Retina (tissue), 1 donor: Measurements from ENCODE around the gene ARRB2.
"Not testable (repeated sequence)": the region's sequence is repeated elsewhere in the genome, so short reads cannot be mapped to it uniquely, and the experiment has no call there.

Experiments used
- DNase-seq: peaks from one replicate; pipeline ENCODE4 v3.0.0-alpha.2; 2016

The ARRB2 gene

DNA sequence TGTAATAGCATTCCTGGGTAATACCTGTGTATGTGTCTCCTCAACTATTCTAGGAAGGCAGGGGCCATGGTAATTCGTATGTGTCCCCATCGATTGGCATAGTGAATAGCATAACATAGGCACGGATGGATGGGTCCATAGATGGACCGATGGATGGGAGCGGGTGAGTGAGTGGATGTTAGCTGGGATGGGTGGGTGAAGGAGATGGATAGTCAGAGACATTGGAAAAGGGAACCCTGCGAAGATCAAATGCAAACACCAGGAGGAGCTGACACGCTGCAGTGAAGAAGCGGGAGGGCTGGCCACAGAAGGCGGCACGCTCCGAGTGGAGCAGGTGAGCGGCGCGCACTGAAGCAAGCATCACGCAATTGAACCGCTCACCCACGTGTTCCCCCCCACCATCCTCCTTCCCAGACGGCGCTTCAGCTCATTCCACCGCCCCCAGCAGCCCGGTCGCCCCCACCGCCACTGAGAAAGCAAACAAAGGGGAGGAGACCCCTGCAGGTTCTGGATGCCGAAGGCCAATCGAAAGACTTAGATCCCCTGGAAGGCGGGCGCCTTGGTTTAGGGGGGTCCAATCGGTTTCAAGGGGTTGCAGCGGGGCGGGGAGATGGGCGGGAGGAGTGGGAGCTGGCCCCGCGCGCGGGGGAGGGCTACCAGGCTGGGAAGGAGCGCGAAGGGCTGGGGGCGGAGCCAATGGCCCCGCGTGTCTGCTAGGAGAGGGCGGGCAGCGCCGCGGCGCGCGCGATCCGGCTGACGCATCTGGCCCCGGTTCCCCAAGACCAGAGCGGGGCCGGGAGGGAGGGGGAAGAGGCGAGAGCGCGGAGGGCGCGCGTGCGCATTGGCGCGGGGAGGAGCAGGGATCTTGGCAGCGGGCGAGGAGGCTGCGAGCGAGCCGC lies at the start of gene ARRB2:
Gene ARRB2, plus strand, starts transcription at position 839 of the 899 bp plus-strand sequence. CDS start 90 bp downstream, outside the sequence.
- DNase-seq: peak; percentile 97

DNA sequence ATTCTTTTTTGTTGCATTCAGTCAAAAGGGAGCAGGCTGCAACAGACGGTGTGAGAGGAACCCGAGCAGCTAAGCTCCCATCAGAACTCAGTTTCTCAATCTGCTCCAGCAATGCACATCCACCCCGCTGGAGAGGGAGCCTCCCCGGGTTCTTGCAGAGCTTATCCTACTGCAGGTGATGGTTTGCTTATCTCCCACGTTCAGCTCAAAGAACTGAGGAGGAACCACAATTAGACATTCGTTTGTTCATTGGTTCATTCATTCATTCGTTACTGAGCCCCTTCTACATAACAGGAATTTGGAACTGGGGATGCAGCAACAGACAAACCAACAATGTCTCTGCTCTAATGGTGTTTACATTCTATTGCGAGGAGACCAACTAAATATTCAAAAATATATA lies 46.7 kb upstream of the ARRB2 start:
- DNase-seq: no peak

DNA sequence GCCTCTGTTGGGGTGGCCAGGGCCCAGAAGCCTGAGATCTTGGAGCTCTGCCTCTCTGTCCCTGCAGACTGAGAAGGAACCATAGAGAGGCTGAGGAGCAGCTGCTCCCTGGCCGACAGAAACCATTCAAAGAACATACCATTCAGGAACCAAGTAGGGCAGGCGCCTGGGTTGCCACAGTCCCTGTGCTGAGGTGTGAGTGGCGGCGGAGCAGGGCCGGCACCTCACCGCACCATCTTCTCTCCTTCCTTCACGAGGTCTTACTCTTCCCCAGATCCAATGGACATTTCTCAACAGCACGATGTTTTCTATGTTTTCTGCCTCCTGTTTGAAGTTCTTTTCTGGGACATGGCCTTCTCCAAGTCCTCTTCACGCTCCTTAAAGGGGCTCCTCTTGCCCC lies 46.2 kb upstream of the ARRB2 start:
- DNase-seq: no peak

DNA sequence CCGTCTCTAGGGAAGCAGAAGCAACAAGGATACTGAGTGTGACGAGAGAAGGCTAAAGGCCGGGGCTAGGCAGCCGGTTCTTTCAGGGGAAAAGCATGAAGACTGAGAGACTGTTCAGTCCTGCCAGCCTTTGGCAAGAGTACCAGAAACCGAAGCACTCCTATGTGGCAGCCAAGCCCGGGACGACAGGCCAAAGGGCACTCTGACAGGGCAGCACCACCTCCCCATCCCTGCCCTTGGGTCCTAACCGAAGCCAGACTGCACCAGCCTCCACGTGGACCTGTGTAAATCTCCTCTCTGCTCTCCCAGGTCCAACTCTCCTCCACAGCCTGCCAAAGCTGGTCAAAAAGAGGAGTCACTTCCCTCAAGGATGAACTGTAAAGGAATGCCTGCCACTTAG lies 45.4 kb upstream of the ARRB2 start:
- no peak for DNase-seq

DNA sequence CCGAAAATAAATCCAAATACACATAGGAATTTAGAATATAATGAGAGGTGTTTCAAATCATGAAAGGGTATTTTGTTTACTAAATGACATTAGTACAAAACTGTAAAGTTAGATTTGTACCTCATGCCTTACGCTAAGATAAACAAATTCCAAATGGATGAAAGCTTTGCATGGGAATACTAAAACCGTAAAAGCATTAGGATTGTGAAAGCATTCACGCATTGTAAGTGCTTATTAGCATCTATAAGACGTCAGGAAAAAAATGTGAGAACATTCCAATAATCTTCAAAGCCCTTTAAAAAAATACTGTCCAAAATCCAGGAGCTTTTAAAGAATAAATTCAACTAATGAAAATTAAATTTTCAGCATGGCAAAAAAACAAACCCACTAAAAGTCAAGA lies 44.1 kb upstream of the ARRB2 start:
- no peak for DNase-seq

DNA sequence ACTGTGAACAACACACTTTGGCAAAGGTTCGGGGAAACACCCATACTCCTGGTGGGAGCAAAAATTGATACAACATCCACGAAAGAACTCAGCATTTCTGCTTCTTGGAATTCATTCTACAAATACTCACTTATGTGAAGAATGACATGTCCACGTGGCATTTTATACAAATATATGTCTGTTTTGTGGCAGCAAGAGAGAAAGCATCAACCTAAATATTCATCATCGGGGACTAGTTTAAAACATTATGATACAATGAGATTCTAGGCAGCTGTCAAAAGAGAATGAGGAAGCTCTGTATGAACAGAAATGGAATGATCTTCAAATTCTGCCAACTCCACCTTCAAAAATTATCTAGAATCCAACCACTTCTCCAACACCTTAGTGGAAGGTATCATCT lies 43.3 kb upstream of the ARRB2 start:
- DNase-seq: no peak

DNA sequence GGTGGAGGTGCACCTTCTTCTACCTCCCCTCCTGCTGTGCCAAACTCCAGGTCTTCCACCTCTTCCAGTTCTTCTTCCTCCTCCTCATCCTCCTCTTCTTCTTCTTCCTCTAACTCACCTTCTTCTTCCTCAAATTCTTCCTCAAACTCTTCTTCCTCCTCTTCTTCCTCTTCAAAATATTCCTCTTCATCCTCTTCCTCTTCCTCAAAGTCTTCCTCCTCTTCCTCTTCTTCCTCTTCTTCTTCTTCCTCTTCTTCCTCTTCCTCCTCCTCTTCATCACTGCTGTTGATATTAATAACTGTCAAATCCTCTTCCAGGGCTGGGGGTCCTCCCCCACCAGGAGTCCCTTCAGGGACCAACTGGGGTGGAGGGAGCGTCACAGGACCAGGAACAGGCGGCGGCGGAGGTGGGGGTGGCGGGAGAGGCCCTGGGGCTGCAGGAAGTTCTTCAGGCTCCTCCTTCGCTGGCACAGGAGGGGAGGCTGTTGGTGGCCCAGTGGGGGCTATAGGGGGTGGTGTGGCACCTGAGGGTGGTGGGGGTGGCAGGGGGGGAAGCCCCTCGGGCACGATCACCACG lies 38.3 kb upstream of the ARRB2 start:
- DNase-seq: no peak

DNA sequence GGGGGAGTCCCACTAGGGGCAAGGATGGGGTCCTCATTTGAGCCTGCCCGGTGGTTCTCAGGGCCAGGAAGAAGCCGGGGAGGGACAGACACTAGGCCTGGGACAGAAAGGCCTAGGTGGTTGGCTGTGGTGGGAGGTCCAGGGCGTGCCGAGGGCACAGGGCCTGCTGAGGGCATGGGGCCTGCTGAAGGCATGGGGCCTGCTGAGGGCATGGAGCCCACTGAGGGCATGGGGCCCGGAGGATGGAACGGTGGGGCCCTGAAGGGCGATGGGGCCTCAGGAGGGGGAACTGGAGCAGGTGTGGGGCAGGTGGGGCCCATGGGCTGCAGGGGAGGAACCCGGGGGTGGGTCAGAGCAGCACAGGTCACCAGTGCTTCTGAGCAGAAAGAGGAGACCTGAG lies 37.7 kb upstream of the ARRB2 start:
- no peak for DNase-seq

DNA sequence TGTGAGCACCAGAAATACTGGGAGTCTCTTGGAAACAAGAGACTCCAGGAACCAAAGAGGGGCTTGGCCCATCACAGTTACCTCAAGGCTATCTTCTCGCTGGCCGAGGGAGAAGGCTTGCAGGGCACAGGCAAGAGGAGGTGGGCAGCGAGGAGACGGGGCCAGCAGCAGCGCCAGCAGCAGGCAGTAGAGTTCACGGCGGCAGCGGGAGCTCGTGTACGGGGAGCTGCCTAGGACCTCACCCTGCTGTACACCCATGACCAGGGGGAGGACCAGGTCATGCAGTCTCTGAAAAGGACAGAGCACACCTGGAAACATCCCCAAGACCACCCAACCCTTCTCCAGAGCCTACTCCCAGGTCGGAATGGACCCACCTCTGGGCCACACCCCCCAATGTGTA lies 37.3 kb upstream of the ARRB2 start:
- no peak for DNase-seq

DNA sequence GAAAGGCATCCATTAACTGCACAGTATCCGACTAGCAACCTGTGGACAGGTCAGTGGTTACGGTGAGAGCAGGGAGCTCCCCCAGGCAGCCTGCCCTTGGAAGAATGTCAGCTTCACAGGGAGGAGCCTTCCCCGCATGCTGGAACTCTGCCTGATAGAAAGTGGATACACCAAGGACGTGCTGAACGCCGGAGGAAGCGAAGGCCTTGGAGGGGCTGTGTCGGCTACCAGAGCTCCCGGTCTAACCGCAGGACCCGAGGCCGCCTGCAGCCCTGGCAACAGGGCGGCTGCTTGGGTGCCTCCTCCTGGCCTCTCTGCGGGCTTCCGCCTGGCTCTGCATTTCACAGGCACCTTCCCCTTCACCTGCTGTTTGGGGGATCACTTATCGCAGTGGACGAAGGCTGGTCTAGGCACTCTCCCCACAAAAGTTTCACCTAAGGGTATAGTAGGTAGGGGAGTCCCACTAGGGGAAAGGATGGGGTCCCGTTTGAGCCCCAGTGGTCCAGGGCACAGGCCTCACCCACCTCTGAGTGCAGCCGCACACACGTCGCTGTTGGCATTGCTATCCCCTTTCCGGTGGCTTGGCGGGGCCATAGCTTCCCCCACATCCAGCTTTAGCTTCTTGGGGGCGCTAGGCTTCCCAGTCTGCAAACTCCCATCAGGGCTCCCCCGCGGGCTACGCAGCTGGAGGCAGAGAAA lies 36.3 kb upstream of the ARRB2 start:
- DNase-seq: no peak

DNA sequence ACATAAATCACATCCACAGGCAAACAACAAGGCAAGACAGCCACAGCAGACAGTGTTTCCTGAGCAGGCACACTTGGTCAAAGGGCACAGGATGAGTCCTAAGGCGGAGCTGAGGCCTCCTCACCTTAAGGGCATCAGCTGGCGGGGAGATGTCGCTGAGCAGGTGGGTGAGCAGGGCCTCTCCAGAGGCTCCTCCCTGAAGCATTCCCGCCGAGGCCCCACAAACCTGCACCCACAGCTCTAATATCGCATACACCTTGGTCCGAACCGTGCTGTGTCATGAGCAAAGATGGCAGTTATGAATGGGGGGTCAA lies 35.8 kb upstream of the ARRB2 start:
- DNase-seq: no peak

DNA sequence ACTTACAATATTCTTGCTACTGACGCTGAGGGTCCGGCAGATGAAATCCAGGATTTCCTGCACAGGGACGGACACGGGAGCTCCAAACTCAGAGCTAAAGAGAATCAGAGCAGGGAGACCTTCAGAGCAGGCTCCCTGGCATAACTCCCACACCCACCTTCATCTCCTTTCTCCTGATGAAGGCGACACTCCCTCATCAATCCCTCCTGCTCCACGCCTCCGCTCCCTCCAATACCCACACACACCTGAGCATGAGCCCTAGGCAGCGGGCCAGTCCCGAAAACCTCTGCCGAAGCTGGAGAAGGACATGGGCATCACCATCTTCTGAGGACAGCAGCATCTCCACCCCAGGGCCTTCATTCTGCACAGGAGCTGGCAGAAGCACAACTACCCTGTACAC lies 34.6 kb upstream of the ARRB2 start:
- DNase-seq: no peak

DNA sequence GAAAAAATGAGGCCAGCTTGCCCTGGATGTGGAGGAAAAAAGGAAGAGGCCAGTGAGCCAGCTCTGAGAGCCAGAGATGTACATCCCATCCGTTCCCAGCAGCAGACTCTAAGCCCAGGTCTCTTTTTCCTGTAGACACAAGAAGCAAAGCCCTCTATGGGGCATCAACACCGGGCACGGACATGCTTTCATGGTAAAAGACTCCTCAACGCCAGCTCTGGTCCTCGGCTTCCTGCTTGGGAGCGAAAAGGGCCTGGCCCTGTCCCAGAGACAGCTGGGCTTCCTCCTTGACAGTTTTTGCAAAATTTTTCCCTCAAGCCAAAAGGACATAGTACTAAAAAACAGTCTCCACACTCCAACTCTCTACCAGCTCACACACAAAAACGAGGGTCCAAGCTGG lies 33.6 kb upstream of the ARRB2 start:
- DNase-seq: no peak

DNA sequence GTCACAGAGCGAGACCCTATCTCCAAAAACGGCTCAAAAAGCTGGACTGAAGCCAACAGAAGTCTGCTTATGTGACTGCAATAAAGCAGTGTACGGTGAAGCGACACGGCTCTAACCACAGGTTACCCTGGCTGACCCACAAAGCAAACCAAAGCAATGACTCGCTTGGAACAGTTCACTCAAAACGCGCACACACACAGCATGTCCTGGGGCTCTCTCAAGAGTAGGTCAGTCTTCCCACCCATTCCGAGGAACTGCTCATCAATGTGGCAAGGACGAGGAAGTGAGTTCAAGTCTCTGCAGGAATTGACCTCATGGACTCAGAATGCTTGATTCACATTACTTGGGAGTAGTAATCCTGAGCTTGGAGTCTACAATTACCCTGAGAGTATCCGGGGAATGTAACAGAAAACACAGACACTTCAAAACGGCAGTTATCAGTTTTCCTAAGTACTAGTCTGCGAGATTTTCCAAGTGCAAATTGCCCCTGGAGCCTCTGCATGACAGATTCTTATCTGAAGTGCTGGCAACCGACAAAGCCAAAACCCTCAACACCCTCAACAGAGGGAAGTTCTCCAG lies 31.9 kb upstream of the ARRB2 start:
- DNase-seq: no peak

DNA sequence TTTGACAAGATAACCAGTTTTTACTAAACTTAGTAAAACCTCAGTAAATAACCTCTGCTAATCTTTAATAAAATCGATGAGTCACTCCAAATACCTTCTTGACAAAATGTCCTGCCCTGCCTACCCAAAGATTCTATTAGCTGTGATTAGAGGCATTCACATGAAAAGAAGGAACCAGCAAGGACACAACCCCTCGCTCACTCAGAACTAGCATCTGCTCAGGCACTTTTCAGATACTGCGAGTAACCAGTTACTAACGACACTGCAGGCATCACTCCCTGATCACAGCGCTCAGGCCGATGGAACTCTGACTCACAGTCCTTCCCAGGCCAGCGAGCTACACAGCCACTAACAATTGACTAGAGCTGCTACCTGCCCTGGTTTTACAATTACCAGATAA lies 30.8 kb upstream of the ARRB2 start:
- no peak for DNase-seq

DNA sequence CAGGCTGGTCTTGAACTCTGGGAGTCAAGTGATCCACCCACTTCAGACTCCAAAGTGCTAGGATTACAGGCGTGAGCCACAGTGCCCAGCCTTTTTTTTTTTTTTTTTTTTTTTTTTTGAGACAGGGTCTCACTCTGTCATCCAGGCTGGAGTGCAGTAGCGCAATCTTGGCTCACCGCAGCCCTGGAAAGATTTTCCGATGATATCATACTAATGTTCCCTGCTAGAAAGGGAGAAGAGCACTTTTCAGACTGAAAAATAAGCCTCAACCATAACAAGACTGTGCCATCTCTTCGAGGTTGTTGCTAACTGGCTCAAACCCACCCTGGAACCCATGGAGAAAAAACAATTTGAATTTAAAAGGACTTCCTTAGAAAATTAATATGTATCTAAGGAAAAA lies 26.7 kb upstream of the ARRB2 start:
- DNase-seq: not testable (repeated sequence)

DNA sequence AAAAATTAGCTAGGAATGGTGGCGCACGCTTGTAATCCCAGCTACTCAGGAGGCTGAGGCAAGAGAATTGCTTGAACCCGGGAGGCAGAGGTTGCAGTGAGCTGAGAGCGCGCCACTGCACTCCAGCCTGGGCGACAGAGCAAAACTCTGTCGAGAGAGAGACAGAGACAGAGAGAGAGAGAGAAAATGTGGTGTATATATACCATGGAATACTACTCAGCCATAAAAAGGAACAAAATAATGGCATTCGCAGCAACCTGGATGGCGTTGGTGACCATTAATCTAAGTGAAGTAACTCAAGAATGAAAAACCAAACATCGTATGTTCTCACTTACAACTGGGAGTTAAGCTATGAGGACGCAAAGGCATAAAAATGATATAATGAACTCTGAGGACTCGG lies 20.6 kb upstream of the ARRB2 start:
- not testable (repeated sequence) for DNase-seq

DNA sequence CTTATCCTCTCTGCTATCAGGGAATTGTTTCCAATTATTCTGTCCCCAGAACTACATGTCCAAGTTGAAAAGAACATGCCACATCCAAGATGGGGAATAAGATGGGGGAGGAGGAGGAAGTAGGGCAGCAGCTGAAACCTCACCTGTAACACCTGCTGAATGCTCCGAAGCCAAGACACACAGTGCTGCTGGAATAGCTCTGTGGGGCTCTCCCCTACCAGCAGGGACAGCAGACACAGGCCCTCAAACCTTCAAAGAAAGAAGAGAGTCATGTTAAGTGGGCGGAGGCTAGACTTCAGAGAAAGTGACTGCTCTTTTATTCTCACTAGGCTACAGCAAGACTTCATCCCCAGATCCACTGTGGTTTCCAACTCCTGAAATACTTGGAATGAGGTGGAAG lies 19.7 kb upstream of the ARRB2 start:
- DNase-seq: no peak

DNA sequence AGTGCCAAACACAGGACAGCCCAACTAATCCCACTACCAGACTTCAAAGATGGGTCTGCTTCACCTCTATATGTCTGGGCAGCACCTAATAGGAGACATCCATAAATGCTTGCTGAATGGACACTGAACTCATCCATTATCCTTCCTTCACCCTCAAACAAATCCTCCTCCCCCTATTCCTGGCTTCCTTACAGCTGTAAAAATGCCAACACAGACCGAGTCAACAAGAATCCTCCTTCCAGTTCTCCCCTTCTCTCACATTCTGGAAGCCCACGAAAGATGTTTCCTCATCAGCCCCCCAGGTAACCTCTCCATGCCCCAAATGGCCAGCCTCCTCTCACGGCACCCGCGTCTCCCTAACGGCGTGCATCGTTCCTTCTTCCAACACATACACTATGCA lies 18.7 kb upstream of the ARRB2 start:
- no peak for DNase-seq

DNA sequence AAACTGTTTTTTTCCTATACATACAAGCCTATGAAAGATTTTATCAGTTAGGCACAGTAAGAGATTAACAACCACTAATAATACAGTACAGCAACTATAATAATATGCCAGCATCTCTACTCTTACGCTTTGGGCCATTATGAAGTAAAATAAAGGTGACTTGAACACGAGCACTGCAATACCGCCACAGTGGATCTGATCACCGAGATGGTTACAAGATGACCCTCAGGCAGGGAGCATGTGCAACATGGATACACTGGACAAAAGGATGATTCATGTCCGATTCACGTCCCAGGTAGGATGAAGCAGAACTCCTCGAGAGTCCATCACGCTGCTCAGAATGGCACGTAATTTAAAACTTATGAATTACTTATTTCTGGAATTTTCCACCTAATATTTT lies 17.0 kb upstream of the ARRB2 start:
- DNase-seq: no peak

DNA sequence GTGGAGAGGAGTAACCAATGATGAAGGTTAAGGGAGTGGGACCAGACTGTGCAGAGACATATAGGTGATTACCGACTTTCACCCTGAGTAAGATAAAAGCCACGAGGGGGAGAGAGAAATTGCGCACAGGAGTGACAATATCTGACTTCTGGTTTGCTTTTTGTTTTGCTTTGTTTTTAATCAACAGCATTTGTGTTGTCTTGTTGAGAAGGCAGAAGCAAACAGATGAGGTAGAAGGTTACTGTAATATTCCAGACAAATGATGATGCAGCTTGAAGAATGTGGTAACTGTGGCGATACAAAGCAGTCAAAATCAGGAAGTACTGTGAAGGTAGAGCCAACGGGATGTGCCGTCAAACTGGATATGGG lies 14.0 kb upstream of the ARRB2 start:
- DNase-seq: no peak

DNA sequence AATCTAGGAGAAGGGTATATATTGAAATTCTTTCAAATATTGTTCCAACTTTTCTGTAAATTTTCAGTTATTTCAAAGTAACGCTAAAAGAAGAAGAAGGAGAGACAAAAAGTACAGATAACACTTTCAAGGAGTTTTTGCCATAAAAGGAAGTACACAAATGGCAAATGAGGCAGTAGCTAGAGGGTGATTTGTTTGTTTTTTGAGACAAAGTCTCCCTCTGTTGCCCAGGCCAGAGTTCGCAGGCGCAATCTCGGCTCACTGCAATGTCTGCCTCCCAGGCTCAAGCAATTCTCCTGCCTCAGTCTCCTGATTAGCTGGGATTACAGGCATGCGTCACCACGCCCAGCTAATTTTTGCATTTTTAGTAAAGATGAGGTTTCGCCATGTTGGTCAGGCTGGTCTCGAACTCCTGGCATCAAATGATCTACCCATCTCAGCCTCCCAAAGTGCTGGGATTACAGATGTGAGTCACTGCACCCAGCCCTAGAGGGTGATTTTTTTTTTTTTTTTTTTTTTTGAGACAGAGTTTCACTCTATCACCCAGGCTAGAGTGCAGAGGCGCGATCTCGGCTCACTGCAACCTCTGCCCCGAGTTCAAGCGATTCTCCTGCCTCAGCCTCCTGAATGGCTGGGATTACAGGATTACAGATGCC lies 10.9 kb upstream of the ARRB2 start:
- not testable (repeated sequence) for DNase-seq

DNA sequence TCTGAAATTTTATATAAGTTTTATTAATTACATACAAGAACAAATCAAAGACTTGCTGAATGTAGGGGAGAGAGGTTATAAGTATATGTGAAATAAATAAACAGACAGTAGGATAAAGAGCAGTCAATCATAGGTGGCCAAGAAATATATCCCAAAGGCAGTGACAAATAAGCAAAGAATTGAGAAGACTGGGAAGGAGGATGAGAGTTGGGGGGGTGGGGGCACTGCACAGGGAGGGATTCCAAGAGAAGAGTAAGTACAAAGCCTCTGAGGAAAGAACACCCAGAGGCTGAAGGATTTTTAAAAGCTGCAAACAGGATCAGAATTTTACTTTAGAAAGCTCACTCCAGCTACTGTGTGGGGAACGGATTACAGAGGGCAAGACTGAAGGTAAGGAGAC lies 9.3 kb upstream of the ARRB2 start:
- no peak for DNase-seq

DNA sequence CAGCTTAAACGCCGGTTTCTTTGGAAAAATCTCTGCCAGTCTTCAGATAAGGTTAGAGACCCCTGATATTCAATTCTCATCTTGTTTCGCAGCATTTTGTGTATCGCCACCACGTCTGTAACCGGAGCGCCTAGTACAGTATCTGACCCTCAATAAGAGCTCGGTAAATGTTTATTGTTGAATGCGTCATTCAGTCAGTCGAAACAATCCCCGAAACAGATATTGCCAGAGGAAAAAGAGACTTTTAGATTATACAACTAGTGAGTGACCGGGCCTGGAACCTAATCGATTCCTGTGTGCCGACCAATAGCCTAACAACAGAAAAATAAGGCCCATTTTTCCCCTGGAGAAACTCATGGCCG lies 7.1 kb upstream of the ARRB2 start:
- no peak for DNase-seq
